Right atrium auricular region (tissue), 2 donors: ENCODE results near the gene ABITRAM. TPM values are rescaled to one million over a fixed set of nuclear protein-coding genes. Genes with fewer than 3 reads are reported as not detected.
A peak's percentile ranks its signal among the peaks of the same experiment; 100 is the strongest.
"Not testable (repeated sequence)": the region's sequence is repeated elsewhere in the genome, so short reads cannot be mapped to it uniquely, and the experiment has no call there.

Source experiments
- DNase-seq: peaks from one replicate; pipeline ENCODE4 v3.0.0-alpha.2; 2019; ENCODE audit warnings: low spot score
- H3K27ac ChIP-seq, 2 donors: fragments of 200-600 bp; sonication (generic); 1 replicate in 1 of 2; 2 replicates in 1 of 2; pipeline ENCODE4 v1.5.1; 2016 to 2019
- H3K27me3 ChIP-seq, 2 donors: fragments of 200-600 bp; sonication (generic); one replicate each; pipeline versions ENCODE4 v1.5.1 to v1.6.0; 2017 to 2019
- H3K36me3 ChIP-seq: fragments of 200-600 bp; sonication (generic); one replicate; pipeline ENCODE4 v1.5.1; 2016
- H3K4me1 ChIP-seq, 2 donors: fragments of 200-600 bp; sonication (generic); one replicate each; pipeline versions ENCODE4 v1.5.1 to v1.6.0; 2017 to 2019
- H3K4me3 ChIP-seq, 2 donors: fragments of 200-600 bp; sonication (generic); 1 replicate in 1 of 2; 2 replicates in 1 of 2; pipeline ENCODE4 v1.5.1; 2017 to 2019; ENCODE audit warnings: mild to moderate bottlenecking in 1 of 2, moderate library complexity in 1 of 2
- H3K9me3 ChIP-seq, 2 donors: fragments of 200-600 bp; sonication (generic); one replicate each; pipeline ENCODE4 v1.5.1; 2019
- CTCF ChIP-seq, 2 donors: fragments of 200-600 bp; sonication (generic); IDR thresholded peaks; one replicate each; pipeline ENCODE4 v1.5.1; 2019; ENCODE audit warnings: antibody characterized with exemption in 2 of 2
- total RNA-seq, 2 donors: library from RNA; depleted of rRNA; stranded (reverse); fragments of >200 nt; gene quantifications; one replicate each; pipeline ENCODE4 v1.1.0, GENCODE V29; 2016

Gene ABITRAM
- total RNA-seq, 2 donors from 2014 or later = 6.1 to 7.3 TPM

DNA sequence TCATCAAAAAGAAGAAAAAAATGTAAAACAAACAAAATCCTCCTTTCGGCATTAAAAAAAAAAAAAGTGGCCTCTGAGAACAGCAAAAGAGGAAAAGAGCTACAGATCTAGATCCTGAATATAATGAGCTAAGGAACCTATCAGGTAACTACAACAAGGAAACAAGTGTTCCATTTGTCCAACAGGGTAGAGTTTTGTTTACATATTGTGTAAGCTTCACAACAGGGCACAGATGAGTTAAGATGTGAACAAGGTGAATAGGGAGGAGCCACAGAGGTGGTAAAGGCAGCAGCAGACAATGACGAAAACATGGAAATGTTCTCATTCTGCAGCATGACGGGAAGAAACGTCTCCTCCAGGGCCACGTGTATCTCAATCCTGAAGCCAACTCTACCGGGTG is 14.7 kb upstream of the ABITRAM start:
- no peak for DNase-seq
- Histone ChIP-seq H3K9me3 (no peaks in the 10 kb centered on the region), H3K27ac (no peak overlapping the region), H3K4me1 (no peaks in the 10 kb centered on the region), H3K4me3 (no peak overlapping the region), H3K36me3 (peaks cover 81% of the 10 kb centered on the region), H3K27me3 (no peaks in the 10 kb centered on the region)
- TF ChIP-seq CTCF (IDR thresholded peaks at IDR 0.05) = no peak

DNA sequence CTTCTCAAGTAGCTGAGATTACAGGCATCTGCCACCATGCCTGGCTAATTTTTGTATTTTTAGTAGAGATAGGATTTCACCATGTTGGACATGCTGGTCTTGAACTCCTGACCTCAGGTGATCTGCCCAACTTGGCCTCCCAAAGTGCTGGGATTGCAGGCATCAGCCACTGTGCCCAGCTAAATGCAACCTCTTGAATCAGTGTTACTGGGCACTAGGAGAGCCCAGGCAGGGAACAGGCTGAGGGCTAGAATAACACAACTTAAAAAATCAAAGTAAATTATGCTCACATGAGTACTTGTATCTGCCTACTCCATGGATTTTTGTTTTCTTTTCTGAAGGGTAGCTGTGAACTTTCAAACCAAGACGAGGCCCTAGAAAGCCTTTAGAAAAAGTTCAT is 13.8 kb upstream of the ABITRAM start:
- peaks cover 80% of the 10 kb centered on the region for H3K36me3 ChIP-seq
- H3K4me3 ChIP-seq, H3K4me1 ChIP-seq, H3K27ac ChIP-seq, DNase-seq, H3K9me3 ChIP-seq, H3K27me3 ChIP-seq: not testable (repeated sequence)

GRCh38 chr9:108921200-108921599 is 13.0 kb upstream of the ABITRAM start:
- DNase-seq = no peak
- H3K9me3 ChIP-seq = no peaks in the 10 kb centered on the region

GRCh38 chr9:108924466-108924865 is 9.7 kb upstream of the ABITRAM start:
- H3K27ac ChIP-seq = no peak overlapping the region

More at GRCh38 chr9:108921200-108921599, 13.0 kb upstream of the ABITRAM start:
- no peak overlapping the region for H3K27ac ChIP-seq
- no peak overlapping the region for H3K4me3 ChIP-seq
- no peak for TF ChIP-seq CTCF (IDR thresholded peaks at IDR 0.05)
- H3K27me3 ChIP-seq = no peaks in the 10 kb centered on the region
- H3K4me1 ChIP-seq = no peaks in the 10 kb centered on the region
- H3K36me3 ChIP-seq = peaks cover 80% of the 10 kb centered on the region

DNA sequence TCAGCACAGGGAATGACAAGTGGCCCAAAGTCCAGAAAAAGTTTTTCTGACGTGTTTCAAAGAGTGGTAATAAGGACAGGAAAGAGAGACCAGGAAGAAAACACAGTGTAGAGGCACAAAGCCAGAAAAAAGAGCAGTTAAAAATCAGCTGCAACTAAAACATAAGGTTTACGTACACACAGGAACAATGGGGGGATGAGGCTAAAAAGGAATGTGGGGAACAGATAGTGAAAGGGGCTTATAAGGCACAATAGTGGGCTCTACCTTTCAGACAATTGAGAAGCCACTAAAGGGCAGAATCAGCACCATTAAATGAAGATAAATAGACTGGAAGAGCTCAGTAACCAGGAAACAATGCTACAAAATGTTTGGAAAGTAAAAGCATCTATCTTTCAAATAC is 5.8 kb upstream of the ABITRAM start:
- no peak overlapping the region for H3K4me3 ChIP-seq
- H3K27ac ChIP-seq = no peak overlapping the region
- no peak for TF ChIP-seq CTCF (IDR thresholded peaks at IDR 0.05)
- no peaks in the 10 kb centered on the region for H3K9me3 ChIP-seq
- peaks cover 0 to 13% of the 10 kb centered on the region in 2 donors for H3K4me1 ChIP-seq
- DNase-seq = no peak
- no peaks in the 10 kb centered on the region for H3K27me3 ChIP-seq
- peaks cover 48% of the 10 kb centered on the region for H3K36me3 ChIP-seq

More at GRCh38 chr9:108924466-108924865, 9.7 kb upstream of the ABITRAM start:
- Histone ChIP-seq H3K9me3 (no peaks in the 10 kb centered on the region), H3K36me3 (peaks cover 77% of the 10 kb centered on the region), H3K4me3 (no peak overlapping the region), H3K27me3 (no peaks in the 10 kb centered on the region), H3K4me1 (no peaks in the 10 kb centered on the region)
- DNase-seq = no peak
- TF ChIP-seq CTCF (IDR thresholded peaks at IDR 0.05) = no peak

DNA sequence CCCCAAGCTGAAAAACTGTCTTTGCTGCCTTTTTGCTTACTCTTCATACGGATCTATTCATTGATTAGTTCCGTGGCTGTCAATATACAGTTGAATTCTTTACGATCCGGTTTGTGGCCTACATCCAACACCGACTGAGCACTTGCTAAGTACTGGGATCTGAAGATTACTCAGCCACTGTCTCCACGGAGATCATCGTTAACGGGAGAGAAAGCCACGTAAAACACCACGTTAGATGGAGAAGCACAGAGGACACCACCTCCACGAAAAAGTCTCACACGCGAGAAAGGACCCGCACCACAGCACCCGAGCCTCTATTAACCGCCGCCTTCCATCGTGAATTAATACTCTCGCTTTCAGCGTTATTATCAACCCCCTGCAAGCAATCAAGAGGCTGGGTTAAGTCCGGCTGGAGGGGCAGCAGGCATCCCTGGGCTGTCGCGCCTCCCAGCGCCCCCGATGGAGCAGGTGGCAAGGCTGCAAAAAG is 926 bp upstream of the ABITRAM start:
- Histone ChIP-seq H3K27ac (peak overlapping the region; percentile 87 to 91), H3K9me3 (no peaks in the 10 kb centered on the region), H3K4me1 (peaks cover 0 to 19% of the 10 kb centered on the region in 2 donors), H3K36me3 (peaks cover 11% of the 10 kb centered on the region), H3K27me3 (no peaks in the 10 kb centered on the region), H3K4me3 (peak overlapping the region; percentile 78 to 79)
- no peak for TF ChIP-seq CTCF (IDR thresholded peaks at IDR 0.05)
- DNase-seq = no peak
